Adipose tissue (tissue), 3 donors: ENCODE results near the gene MRPS7. TPM values are rescaled to one million over a fixed set of nuclear protein-coding genes. Genes with fewer than 3 reads are reported as not detected.
"Not testable (repeated sequence)": the region's sequence is repeated elsewhere in the genome, so short reads cannot be mapped to it uniquely, and the experiment has no call there.

ENCODE experiments used
- H3K27ac ChIP-seq: one replicate; pipeline ENCODE4 v1.5.1; 2013; ENCODE audit warnings: low read depth, low read length
- WGBS, 3 donors: extraction: QIAGEN DNeasy Blood & Tissue Kit; methylation state at CpG; one replicate each; pipeline ENCODE4 v1.1.7; 2013; 5-methylcytosine and 5-hydroxymethylcytosine counted together
- polyA plus RNA-seq, 3 donors: library from polyadenylated mRNA; stranded (reverse); fragments of 200-250 nt; gene quantifications; one replicate each; pipeline ENCODE4 v1.2.3, GENCODE V29; 2013
- donor health status: healthy with polysubstance abuse.
- donor health status: Bipolar disorder and iron deficiency.
- donor health status: healthy.

MRPS7 gene
- polyA plus RNA-seq, 3 donors, result 28.9 to 82.7 (median 51.6) TPM

DNA sequence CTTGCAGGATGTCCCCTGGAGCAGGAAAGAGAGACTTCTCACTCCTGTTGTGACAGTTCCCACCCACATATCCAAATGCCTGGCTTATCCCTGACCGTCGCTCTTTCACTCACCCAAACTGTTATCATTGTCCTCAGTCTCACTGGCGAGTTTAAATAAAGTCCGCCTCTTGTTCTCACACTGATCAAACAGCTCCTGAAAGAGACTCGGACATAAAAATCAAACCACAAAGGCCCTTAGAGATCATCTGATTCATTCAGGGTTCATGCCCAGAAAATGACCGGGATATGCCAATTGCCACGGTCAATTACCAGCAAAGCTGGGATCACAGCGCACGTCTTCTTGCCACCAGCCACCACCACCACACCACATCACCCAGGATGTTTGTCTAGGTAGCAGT, 20.2 kb upstream of the MRPS7 start:
- no peak overlapping the region for H3K27ac ChIP-seq
- 90 to 95% (median 90%) methylated on average over 9 of the region's 9 CpGs for WGBS, 3 donors

- 68 to 84% (median 71%) methylated on average over 15 of the region's 15 CpGs for WGBS, 3 donors
- H3K27ac ChIP-seq, result no peak overlapping the region
These were observed 19.7 kb upstream of the MRPS7 start for GRCh38 chr17:75241996-75242460.

DNA sequence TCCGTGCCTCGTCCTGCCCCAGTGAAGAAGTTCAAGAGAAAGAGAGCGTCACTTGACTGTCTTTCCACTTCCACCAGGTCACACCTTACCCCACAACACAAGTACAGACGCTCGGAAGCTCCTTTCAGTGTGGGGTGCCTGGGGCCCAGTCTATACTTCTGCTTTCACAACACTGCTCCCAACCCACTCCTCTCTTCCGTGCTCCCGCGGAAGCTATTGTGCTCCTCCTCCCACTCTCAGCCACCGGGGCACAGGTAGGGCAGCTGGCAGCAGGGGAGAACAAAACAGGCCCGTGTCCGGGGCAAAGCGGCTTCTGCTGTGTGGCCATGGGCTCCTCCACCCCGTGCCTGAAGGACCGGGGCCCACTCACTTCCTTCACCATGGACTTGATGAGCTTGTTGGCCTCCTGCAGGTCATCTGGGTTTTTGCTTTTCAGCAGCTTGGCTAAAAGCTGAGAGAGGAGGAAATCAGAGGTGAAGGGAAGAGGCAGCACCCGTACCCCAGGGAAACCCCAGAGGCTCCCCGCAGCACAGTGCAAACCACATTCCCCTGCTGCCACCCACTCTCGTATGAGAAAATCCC, 19.1 kb upstream of the MRPS7 start:
- 80 to 90% (median 82%) methylated on average over 17 of the region's 17 CpGs for WGBS, 3 donors

GRCh38 chr17:75244133-75244866, 17.4 kb upstream of the MRPS7 start:
- WGBS, 3 donors, result 67 to 88% (median 71%) methylated on average over 22 of the region's 22 CpGs
- H3K27ac ChIP-seq, result no peak overlapping the region

More for the DNA sequence above, 19.1 kb upstream of the MRPS7 start:
- H3K27ac ChIP-seq, result no peak overlapping the region

- no peak overlapping the region for H3K27ac ChIP-seq
These were observed 16.7 kb upstream of the MRPS7 start for GRCh38 chr17:75245011-75245410.

DNA sequence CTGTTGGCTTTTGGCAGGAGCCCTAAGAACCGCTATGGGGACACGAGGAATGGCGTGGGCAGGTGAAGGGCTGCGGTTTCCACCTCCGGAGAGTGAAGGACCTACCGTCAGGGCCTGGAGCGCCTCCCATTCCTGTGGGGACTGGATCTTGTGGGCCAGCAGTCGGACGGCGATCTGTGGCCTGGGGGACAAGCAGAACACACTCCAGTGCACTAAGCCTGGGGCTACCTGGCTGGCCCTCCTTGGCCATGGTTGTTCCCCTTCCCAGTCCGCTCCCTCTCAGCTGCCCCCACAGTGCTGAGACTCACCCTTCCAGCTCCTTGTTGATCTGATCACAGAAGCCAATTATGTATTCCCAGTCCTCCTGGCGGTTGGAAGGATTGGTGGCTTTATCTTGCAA, 15.3 kb upstream of the MRPS7 start:
- WGBS, 3 donors, result 95 to 97% (median 96%) methylated on average over 9 to 12 of the region's 12 CpGs
- H3K27ac ChIP-seq, result no peak overlapping the region

More at GRCh38 chr17:75245011-75245410, 16.7 kb upstream of the MRPS7 start:
- 84 to 89% (median 84%) methylated on average over 6 of the region's 6 CpGs for WGBS, 3 donors

- WGBS, 3 donors, result 73 to 81% (median 80%) methylated on average over 4 of the region's 4 CpGs
These were observed 12.1 kb upstream of the MRPS7 start for GRCh38 chr17:75249564-75249963.

DNA sequence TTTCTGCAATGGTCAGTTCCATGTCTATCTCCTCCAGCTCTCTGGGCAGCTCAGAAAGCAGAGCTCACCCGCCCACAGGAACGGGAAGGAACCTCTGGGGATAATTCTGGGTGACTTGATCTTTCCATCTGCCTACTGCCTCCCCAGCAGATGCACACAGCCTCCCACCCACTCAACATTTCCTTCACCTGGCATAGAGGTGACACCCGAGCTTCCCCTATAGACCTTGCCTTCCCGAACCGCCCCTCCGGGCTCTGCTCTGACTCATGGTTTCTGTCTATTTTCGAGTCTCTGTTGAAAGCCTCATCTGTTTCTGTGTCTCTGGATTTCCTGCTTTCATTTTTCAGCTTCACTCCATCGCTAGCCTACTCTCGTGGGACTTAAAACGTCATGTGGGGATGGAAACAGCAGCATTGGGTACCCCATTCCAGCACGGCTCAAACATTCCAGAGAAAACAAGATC, 11.6 kb upstream of the MRPS7 start:
- H3K27ac ChIP-seq, result no peak overlapping the region
- WGBS, 3 donors, result 39 to 73% (median 50%) methylated on average over 11 of the region's 11 CpGs

More at GRCh38 chr17:75249564-75249963, 12.1 kb upstream of the MRPS7 start:
- no peak overlapping the region for H3K27ac ChIP-seq

GRCh38 chr17:75252039-75252816, 9.5 kb upstream of the MRPS7 start:
- 88 to 91% (median 90%) methylated on average over 8 of the region's 8 CpGs for WGBS, 3 donors
- no peak overlapping the region for H3K27ac ChIP-seq

- not testable (repeated sequence) for H3K27ac ChIP-seq
These were observed 5.6 kb upstream of the MRPS7 start for GRCh38 chr17:75255954-75256698.

GRCh38 chr17:75257228-75257627, 4.5 kb upstream of the MRPS7 start:
- H3K27ac ChIP-seq, result not testable (repeated sequence)
- WGBS, 3 donors, result 39 to 58% (median 42%) methylated on average over 2 of the region's 2 CpGs

More at GRCh38 chr17:75255954-75256698, 5.6 kb upstream of the MRPS7 start:
- 41 to 80% (median 45%) methylated on average over 9 to 11 of the region's 11 CpGs for WGBS, 3 donors

GRCh38 chr17:75260641-75261335, 891 bp upstream of the MRPS7 start:
- H3K27ac ChIP-seq, result peak overlapping the region; percentile 87
- WGBS, 3 donors, result 1 to 2% (median 2%) methylated on average over 31 of the region's 31 CpGs

GRCh38 chr17:75262112-75262606, 480 bp downstream of the MRPS7 start:
- H3K27ac ChIP-seq, result peak overlapping the region; percentile 87

DNA sequence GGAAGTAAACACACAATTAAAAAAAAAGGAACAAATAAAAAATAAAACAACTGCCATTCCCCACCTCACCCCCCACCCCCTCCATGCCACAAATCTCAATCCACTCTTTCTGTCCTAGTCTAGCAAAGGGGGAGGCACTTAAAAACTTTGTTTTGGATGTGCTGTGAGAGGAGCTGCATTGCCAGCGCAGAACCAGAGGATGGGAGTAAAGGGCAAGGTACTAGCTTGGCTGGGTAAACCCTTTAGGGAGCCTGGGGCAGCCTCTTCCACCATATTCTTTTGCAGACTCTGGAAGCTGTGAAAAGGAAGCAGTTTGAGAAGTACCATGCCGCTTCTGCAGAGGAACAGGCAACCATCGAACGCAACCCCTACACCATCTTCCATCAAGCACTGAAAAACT, 1.4 kb downstream of the MRPS7 start:
- 89 to 93% (median 93%) methylated on average over 4 of the region's 4 CpGs for WGBS, 3 donors
- H3K27ac ChIP-seq, result no peak overlapping the region

More at GRCh38 chr17:75262112-75262606, 480 bp downstream of the MRPS7 start:
- WGBS, 3 donors, result 1 to 2% (median 2%) methylated on average over 23 of the region's 23 CpGs

- no peak overlapping the region for H3K27ac ChIP-seq
- WGBS, 3 donors, result 67 to 86% (median 74%) methylated on average over 17 of the region's 17 CpGs
These were observed 4.1 kb downstream of the MRPS7 start for GRCh38 chr17:75265614-75266315.

DNA sequence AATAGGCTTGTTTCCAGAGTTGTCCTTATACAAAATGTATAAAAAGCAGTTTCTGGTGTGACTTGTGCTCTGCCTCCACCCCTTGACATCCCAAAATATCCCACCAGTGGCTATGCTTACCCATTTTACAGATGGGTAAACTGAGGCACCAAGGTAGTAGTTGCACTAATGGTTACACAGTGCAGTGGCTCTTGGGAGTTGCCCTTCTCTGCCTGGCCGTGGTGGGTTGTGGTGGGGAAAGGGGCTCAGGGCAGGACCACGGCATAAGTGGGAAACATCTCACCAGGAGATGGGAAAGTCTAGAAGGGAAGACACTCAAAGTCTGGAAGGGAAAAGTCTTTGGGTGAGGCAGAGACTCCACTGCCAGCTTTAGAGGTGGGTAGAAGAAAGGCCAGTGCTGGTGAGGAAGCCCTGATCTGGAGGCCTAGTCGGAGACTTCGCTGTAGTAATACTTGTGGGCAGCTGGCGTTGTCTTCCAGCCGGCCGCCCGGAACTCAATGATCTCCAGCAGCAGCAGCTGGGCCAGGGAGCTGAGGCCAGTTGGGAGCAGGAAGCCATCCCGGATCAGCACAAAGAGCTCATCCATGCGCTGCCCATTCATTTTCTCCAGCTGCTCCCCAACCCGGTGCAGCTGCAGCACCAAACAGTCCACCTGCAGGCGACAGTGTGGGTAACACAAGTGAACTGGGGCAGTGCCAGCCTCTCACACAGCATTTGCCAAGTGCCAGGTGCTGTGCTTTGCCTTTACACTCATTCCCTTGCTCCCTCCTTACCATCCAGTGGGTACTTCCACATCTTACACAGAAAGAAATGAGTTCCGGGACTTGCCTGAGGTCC, 4.9 kb downstream of the MRPS7 start:
- H3K27ac ChIP-seq, result no peak overlapping the region
- 77 to 84% (median 81%) methylated on average over 13 of the region's 13 CpGs for WGBS, 3 donors
